NCI-H82 treated with DMSO at 0.1 percent for 48 hours (cell line): Measurements from ENCODE around the gene HIRIP3.
"Not testable (repeated sequence)": the region's sequence is repeated elsewhere in the genome, so short reads cannot be mapped to it uniquely, and the experiment has no call there.

ENCODE experiments used
- DNase-seq: peaks from one replicate; lab custom pipeline; 2025; ENCODE audit not compliant: unreplicated experiment; lab: John Stamatoyannopoulos, UW

HIRIP3 gene

GRCh38 chr16:29961479-29962343 lies 33.7 kb downstream of the HIRIP3 start, which contains the start of gene TMEM219:
TMEM219 (plus strand) TSS chr16:29962079; CDS start chr16:29963144, 1,065 bp downstream.
- peak; percentile 43 for DNase-seq

GRCh38 chr16:29961127-29961478 lies 34.3 kb downstream of the HIRIP3 start:
- peak; percentile 95 for DNase-seq

- not testable (repeated sequence) for DNase-seq
These were observed 35.6 kb downstream of the HIRIP3 start for GRCh38 chr16:29959821-29960220.

DNA sequence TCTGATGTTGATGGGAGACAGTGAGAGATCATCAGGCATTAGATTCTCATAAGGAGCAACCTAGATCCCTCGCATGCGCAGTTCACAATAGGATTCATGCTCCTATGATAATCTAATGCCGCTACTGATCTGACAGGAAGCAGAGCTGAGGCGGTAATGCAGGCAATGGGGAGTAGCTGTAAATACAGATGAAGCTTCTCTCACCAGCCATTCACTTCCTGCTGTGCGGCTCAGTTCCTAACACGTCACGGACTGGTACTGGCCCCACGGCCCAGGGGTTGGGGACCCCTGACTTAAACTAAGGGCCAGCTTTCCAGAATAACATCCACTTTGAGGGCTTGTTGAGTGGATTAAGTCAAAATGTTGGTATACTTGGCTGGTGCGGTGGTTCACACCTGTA lies 36.1 kb downstream of the HIRIP3 start:
- DNase-seq: peak; percentile 20

DNA sequence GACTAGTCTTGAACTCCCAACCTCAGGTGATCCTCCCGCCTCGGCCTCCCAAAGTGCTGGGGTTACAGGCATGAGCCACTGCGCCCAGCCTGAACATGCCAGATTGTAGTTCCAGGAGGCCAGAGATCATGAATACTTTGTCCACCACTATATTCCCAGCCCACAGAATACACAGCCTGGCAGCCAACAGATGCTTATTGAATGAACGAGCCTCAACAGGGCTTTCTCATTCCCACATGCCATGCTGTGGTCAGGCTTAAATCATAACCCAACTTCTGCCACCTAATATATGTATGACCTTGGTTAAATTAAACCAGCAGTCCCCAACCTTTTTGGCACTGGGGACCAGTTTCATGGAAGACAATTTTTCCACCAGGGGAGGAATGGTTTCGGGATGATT lies 36.7 kb downstream of the HIRIP3 start:
- no peak for DNase-seq

GRCh38 chr16:29951625-29952365 lies 43.6 kb downstream of the HIRIP3 start:
- DNase-seq: no peak

DNA sequence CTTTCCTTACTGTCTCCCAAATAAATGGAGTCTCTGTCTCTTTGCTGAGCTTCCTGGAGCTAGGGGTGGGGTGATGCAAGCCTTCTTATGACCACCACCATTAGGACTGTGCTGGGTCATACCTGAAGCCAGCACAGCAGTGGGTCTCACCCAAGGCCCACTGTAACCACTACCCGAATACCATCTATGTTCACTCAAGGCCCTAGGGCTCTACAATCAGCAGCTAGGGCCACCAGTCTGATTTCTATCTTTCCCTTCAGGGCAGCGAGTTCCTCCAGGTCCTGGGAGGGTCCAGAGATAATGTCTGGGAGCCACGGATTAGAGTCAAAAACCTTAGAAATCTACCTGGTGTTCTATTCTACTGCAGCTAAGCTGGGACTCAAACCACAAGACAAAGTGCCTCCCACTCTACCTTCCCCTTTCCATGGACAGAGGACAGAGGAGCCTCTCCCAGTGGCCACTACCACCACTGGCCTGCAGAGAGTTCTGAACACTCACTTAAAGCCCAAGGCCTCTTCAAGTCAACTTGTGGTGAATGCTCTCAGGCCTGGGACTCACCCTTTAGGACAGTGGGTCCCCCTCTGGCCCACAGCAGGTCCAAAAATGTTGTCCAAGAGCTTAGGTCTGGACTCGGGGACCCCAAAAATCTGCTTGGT lies 44.5 kb downstream of the HIRIP3 start:
- DNase-seq: no peak

DNA sequence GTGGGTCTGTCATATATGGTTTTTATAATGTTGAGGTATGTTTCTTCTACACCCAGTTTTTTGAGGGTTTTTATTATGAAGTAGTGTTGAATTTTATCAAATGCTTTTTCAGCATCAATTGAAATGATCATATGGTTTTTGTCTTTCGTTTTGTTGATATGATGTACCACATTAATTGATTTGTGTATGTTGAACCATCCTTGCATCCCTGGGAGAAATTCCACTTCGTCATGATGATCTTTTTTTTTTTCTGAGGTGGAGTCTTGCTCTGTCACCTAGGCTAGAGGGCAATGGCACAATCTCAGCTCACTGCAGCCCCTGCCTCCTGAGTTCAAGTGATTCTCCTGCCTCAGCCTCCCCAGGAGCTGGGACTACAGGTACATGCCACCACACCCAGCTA lies 47.5 kb downstream of the HIRIP3 start:
- no peak for DNase-seq

DNA sequence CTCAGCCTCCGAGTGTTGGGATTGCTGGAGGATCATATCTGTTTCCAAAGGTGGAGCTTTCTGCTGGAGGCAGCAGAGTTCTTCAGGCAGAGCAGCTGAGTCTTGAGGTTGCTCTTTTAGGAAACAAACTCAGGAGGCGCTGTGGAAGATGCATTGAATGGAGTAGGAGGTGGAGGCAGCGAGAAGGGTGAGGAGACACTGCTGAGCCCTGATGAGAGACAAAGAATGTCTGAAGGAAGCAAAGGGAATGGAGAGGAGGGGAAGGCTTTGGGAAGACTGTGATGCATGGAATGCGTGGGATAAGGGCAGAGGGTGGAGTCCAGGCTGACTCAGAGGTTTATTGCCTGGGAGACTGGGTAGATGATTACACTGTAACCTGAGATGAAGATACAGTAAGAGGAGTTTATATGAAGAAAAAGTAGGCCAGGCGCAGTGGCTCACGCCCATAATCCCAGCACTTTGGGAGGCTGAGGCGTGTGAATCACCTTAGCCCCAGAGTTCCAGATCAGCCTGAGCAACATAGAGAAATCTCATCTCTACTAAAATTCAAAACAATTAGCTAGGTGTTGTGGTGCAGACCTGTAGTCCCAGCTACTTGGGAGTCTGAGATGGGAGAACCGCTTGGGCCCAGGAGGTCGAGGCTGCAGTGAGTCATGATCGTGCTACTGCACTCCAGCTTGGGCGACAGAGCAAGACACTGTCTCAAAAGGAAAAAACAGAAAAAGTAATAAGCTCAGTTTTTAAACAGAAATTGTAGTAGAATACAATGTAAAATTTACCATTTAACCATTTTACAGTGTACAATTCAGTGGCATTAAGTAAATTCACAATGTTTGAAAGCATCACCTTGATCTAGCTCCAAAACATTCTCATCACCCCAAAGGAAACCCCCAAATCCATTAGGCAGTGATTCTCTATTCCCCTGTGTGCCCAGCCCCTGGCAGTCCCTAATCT lies 51.3 kb downstream of the HIRIP3 start:
- DNase-seq: peak; percentile 39
